Fibroblast of villous mesenchyme (primary cell): ENCODE data around the gene ADAMTSL1. TPM values are rescaled to one million over a fixed set of nuclear protein-coding genes. Genes with fewer than 3 reads are reported as not detected.

Experiments used
- DNase-seq: peaks from one replicate; pipeline ENCODE4 v3.0.0-alpha.2; 2010; ENCODE audit warnings: low read depth
- H3K4me3 ChIP-seq: 2 replicates; pipeline ENCODE4 v1.5.1; 2011; ENCODE audit warnings: low read depth, mild to moderate bottlenecking, low read length
- total RNA-seq: library from RNA; depleted of rRNA; stranded (reverse); fragments of >200 nt; gene quantifications from 2 replicates; pipeline ENCODE4 v1.2.3, GENCODE V29; 2012
- TF ChIP-seq, protein P1 (sequence below): IDR thresholded peaks from 2 replicates; pipeline ENCODE4 v1.5.1; 2012; ENCODE audit warnings: low read depth, mild to moderate bottlenecking, low read length; ENCODE audit not compliant: insufficient read depth

Gene ADAMTSL1
- total RNA-seq, 1 donor: 3.0 TPM

DNA sequence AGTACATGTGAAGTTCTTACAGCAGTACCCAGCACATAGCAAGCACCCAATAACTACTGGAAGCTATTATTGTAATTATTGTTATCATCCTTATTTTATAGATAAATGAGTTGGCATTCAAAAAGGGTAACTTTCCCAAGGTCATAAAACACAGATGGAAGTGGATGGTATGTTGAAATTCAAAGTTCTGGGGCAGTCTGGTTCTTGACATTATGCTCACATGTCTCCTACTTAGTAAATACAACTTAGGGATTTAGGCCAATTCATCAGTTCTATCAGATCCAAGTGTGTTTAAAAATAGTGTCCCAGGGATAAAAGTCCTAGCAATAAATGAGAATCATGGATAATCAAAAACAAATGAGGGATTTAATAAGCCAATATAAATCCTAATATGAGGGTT, 265.2 kb downstream of the ADAMTSL1 start:
- peak; percentile 71 for DNase-seq
- H3K4me3 ChIP-seq: no peak overlapping the region
- TF ChIP-seq, protein P1, sequence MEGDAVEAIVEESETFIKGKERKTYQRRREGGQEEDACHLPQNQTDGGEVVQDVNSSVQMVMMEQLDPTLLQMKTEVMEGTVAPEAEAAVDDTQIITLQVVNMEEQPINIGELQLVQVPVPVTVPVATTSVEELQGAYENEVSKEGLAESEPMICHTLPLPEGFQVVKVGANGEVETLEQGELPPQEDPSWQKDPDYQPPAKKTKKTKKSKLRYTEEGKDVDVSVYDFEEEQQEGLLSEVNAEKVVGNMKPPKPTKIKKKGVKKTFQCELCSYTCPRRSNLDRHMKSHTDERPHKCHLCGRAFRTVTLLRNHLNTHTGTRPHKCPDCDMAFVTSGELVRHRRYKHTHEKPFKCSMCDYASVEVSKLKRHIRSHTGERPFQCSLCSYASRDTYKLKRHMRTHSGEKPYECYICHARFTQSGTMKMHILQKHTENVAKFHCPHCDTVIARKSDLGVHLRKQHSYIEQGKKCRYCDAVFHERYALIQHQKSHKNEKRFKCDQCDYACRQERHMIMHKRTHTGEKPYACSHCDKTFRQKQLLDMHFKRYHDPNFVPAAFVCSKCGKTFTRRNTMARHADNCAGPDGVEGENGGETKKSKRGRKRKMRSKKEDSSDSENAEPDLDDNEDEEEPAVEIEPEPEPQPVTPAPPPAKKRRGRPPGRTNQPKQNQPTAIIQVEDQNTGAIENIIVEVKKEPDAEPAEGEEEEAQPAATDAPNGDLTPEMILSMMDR: no peak

- TF ChIP-seq, protein P1: no peak
- DNase-seq: no peak
- no peak overlapping the region for H3K4me3 ChIP-seq
Observed at GRCh38 chr9:18739641-18740318, 265.8 kb downstream of the ADAMTSL1 start.

GRCh38 chr9:18741359-18741758, 267.4 kb downstream of the ADAMTSL1 start:
- DNase-seq: no peak
- no peak overlapping the region for H3K4me3 ChIP-seq
- TF ChIP-seq, protein P1: no peak

GRCh38 chr9:18741945-18742344, 268.0 kb downstream of the ADAMTSL1 start:
- DNase-seq: peak; percentile 44
- TF ChIP-seq, protein P1: no peak

GRCh38 chr9:18743421-18743820, 269.5 kb downstream of the ADAMTSL1 start:
- H3K4me3 ChIP-seq: no peak overlapping the region
- no peak for DNase-seq
- TF ChIP-seq, protein P1: no peak

More at GRCh38 chr9:18741945-18742344, 268.0 kb downstream of the ADAMTSL1 start:
- H3K4me3 ChIP-seq: no peak overlapping the region

DNA sequence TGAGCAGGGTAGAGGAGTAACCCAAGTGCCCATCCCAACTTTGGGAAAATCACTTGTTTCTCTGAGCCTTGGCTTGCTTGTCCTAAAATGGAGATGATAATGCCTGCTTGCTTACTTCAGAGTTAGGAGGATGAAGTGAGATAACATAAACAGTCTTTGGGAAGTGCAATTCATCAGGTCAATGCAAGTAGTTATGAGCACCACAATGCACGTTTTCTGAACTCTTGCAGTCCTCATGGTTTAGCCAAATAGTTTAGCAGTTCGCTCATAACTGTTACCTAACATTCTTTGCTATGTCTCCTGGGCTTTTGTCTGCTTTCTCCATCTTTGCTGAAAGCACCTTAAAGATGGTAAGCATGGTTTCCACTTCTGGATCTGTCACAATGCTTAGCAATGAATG, 270.0 kb downstream of the ADAMTSL1 start:
- no peak overlapping the region for H3K4me3 ChIP-seq
- peak; percentile 58 for DNase-seq
- TF ChIP-seq, protein P1: no peak

DNA sequence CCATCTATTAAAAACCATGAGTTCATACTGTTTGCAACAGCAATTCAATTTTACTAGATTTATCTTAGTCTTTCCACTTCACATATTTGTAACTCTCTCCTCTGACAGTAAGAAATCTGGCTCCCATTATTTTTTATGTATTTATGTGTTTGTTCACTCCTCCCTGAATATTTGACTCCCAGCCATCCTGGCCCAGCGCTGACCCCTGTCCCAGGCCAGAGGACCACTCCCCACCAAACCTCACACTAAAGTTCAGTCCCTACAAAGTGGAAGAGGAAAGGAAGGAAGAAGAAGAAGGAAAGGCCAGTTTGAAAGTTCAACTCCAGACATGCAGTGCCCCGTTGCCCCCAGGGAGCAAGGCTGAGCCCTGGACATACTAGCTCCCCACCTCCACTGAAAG, 271.8 kb downstream of the ADAMTSL1 start:
- no peak for DNase-seq
- TF ChIP-seq, protein P1: no peak
- H3K4me3 ChIP-seq: no peak overlapping the region
